HFFc6 (cell line): ENCODE measurements around the gene PLCG1. TPM values are rescaled to one million over a fixed set of nuclear protein-coding genes. Genes with fewer than 3 reads are reported as not detected.

Experiments used
- DNase-seq: peaks from one replicate; pipeline ENCODE4 v3.0.0-alpha.2; 2018
- H3K27ac Mint-ChIP-seq: 2 replicates; pipeline ENCODE4 v1.8.0; 2020; ENCODE audit warnings: mild to moderate bottlenecking, mixed read lengths
- H3K27me3 Mint-ChIP-seq: 2 replicates; pipeline ENCODE4 v1.8.0; 2021; ENCODE audit warnings: mild to moderate bottlenecking, moderate library complexity, mixed read lengths; ENCODE audit not compliant: insufficient read depth
- H3K36me3 Mint-ChIP-seq: 2 replicates; pipeline ENCODE4 v1.8.0; 2021; ENCODE audit warnings: low read depth, mixed read lengths
- H3K4me1 Mint-ChIP-seq: 2 replicates; pipeline ENCODE4 v1.8.0; 2020; ENCODE audit warnings: low read depth, mixed read lengths
- H3K4me3 Mint-ChIP-seq: 2 replicates; pipeline ENCODE4 v1.8.0; 2020; ENCODE audit warnings: mild to moderate bottlenecking, moderate library complexity, mixed read lengths
- H3K9me3 Mint-ChIP-seq: 2 replicates; pipeline ENCODE4 v1.8.0; 2020; ENCODE audit warnings: mild to moderate bottlenecking, mixed read lengths
- total RNA-seq, 6 experiments: library from RNA; stranded (reverse); fragmentation: NEBNext Ultra II Directional; extraction: Animal tissue kit (Norgen Biotek cat#: 25700); gene quantifications; 2 replicates in 1 of 6; 3 replicates in 5 of 6; pipeline ENCODE4 v1.2.3, GENCODE V29; 2021
- TF ChIP-seq, protein P1 (sequence below): fragments of 200-600 bp; sonication (generic); IDR thresholded peaks from 2 replicates; pipeline ENCODE4 v1.5.0; 2021; ENCODE audit warnings: antibody characterized with exemption, mild to moderate bottlenecking

PLCG1 gene
- total RNA-seq, 6 experiments from 2014 or later, result 44.4 to 62.1 (median 50.1) TPM

- Mint-ChIP-seq H3K9me3 (no peaks in the 10 kb centered on the region), H3K27me3 (peaks cover 6% of the 10 kb centered on the region; the same call in 1 of the 2 replicates), H3K27ac (no peak overlapping the region), H3K4me1 (peaks cover 58% of the 10 kb centered on the region), H3K4me3 (no peak overlapping the region), H3K36me3 (no peaks in the 10 kb centered on the region; the same call in 1 of the 2 replicates)
- TF ChIP-seq, protein P1, sequence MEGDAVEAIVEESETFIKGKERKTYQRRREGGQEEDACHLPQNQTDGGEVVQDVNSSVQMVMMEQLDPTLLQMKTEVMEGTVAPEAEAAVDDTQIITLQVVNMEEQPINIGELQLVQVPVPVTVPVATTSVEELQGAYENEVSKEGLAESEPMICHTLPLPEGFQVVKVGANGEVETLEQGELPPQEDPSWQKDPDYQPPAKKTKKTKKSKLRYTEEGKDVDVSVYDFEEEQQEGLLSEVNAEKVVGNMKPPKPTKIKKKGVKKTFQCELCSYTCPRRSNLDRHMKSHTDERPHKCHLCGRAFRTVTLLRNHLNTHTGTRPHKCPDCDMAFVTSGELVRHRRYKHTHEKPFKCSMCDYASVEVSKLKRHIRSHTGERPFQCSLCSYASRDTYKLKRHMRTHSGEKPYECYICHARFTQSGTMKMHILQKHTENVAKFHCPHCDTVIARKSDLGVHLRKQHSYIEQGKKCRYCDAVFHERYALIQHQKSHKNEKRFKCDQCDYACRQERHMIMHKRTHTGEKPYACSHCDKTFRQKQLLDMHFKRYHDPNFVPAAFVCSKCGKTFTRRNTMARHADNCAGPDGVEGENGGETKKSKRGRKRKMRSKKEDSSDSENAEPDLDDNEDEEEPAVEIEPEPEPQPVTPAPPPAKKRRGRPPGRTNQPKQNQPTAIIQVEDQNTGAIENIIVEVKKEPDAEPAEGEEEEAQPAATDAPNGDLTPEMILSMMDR, result no peak
- no peak for DNase-seq
Observed at GRCh38 chr20:41142245-41142644, 4.9 kb downstream of the PLCG1 start.

GRCh38 chr20:41142919-41143318 is 5.6 kb downstream of the PLCG1 start:
- Mint-ChIP-seq H3K9me3 (no peaks in the 10 kb centered on the region), H3K4me1 (peaks cover 60% of the 10 kb centered on the region), H3K27ac (no peak overlapping the region), H3K27me3 (peaks cover 6% of the 10 kb centered on the region; the same call in 1 of the 2 replicates), H3K36me3 (no peaks in the 10 kb centered on the region; the same call in 1 of the 2 replicates), H3K4me3 (no peak overlapping the region)
- DNase-seq, result no peak
- TF ChIP-seq, protein P1, result no peak

GRCh38 chr20:41143354-41143753 is 6.0 kb downstream of the PLCG1 start:
- H3K4me3 Mint-ChIP-seq, result no peak overlapping the region
- peaks cover 60% of the 10 kb centered on the region for H3K4me1 Mint-ChIP-seq
- peaks cover 6% of the 10 kb centered on the region; the same call in 1 of the 2 replicates for H3K27me3 Mint-ChIP-seq
- TF ChIP-seq, protein P1, result no peak
- H3K27ac Mint-ChIP-seq, result no peak overlapping the region
- H3K9me3 Mint-ChIP-seq, result no peaks in the 10 kb centered on the region
- H3K36me3 Mint-ChIP-seq, result no peaks in the 10 kb centered on the region; the same call in 1 of the 2 replicates
- DNase-seq, result no peak

GRCh38 chr20:41145317-41145716 is 8.0 kb downstream of the PLCG1 start:
- Mint-ChIP-seq H3K4me1 (peaks cover 53% of the 10 kb centered on the region), H3K4me3 (no peak overlapping the region), H3K27ac (no peak overlapping the region)

DNA sequence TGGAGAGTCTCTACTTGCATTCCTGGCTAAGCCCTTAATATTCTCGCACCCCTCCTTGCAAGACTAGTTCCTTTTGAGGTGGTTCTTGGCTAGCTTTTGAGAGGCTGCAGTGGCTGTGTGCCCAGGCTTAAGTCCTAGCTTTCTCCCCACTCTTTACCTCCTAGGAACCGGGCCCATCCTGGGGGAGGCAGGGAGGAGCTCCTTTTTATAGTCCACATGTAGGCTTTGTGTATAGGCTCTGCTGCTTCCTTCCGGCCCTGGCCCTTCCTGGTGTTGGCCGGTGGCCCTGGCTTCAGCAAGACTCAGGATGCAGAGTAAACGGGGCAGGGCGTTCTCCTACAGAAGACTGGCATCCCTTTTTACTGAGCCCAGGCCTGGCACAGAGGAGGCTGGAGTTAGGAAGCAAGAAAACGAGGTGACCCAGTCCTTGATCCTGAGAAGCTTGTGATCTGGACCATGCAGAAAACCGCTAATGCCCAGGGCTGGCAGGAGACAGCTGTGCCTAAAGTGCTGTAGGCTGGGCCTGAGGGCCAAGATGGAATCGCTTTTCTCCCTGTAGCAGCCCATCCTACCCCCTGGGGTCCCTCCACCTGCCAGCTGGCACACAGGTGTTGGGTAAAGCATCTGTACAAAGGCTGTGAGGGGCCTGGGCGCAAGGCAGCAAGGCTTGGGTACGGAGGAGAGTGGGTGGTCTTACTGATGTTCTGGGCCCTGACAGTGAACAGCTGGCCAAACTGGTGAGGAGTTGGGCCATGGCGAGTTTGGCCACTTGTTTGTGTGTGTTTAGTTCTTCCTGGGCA is 8.7 kb downstream of the PLCG1 start:
- peaks cover 5% of the 10 kb centered on the region for H3K27me3 Mint-ChIP-seq
- TF ChIP-seq, protein P1, result no peak
- no peaks in the 10 kb centered on the region for H3K9me3 Mint-ChIP-seq
- H3K27ac Mint-ChIP-seq, result no peak overlapping the region
- no peaks in the 10 kb centered on the region; the same call in 1 of the 2 replicates for H3K36me3 Mint-ChIP-seq
- peaks cover 53% of the 10 kb centered on the region for H3K4me1 Mint-ChIP-seq
- no peak overlapping the region for H3K4me3 Mint-ChIP-seq
- no peak for DNase-seq

More at GRCh38 chr20:41145317-41145716, 8.0 kb downstream of the PLCG1 start:
- Mint-ChIP-seq H3K36me3 (no peaks in the 10 kb centered on the region; the same call in 1 of the 2 replicates), H3K9me3 (no peaks in the 10 kb centered on the region), H3K27me3 (peaks cover 5% of the 10 kb centered on the region)
- DNase-seq, result no peak
- TF ChIP-seq, protein P1, result no peak
